ENCODE data around the gene RIT1.

The RIT1 gene, protein sequence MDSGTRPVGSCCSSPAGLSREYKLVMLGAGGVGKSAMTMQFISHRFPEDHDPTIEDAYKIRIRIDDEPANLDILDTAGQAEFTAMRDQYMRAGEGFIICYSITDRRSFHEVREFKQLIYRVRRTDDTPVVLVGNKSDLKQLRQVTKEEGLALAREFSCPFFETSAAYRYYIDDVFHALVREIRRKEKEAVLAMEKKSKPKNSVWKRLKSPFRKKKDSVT

GRCh38 chr1:155911156-155912055, at the start of gene RIT1:
TSS of gene RIT1 (minus strand) at chr1:155911349. CDS start at chr1:155910761, 588 bp downstream.
- DNase-seq: peak; percentile 89

DNA sequence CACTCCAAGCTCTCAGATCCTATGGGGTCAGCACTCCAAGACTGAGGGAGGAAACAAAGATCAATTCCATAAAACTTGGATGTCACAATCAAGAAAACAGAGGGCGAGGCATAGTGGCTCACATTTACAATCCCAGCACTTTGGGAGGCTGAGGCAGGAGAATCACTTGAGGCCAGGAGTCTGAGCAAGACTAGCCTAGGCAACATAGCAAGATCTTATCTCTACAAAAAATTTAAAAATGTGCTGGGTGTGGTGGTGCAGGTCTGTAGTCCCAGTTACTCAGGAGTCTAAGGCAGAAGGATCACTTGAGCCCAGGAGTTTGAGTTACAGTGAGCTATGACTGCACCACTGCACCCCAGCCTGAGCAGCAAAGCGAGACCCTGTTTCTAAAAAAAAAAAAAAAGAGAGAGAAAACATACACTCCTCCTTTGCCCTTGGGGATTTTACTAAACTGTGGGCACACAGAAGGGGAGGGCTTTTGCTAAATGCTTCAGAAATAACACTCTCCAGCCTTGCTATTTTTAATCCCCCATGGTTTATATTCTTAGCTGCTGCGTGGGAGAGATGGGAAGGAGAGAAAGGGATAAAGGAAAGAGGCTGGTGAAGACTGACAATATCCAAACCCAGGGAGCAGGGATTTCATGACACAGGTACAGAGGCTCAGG, 49.1 kb upstream of the RIT1 start:
- DNase-seq: no peak

DNA sequence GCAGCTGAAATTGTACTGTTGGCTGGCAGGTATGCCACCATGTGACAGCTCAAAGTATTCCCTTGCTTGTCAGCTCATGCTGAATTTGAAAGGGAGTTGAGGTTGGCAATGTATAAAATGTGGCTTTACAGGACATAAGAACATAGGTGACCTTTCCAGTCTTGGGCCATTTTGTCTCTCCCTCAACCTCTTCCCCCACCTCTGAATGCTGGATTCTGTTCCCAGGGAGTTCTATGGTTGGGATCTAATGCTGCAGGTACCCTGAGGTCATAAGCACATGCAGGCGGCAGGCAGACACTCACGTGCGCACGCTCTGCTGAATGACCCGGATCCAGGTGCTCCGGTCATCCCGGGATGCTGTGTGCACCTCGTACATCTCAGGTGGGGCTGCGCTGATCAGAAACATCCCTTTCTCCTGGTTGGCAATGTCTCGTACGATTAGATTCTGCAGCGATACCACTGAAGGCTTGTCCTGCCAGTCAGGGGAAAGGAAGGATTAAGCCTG, 46.3 kb upstream of the RIT1 start:
- no peak for DNase-seq

GRCh38 chr1:155954645-155955044, 43.5 kb upstream of the RIT1 start:
- no peak for DNase-seq

DNA sequence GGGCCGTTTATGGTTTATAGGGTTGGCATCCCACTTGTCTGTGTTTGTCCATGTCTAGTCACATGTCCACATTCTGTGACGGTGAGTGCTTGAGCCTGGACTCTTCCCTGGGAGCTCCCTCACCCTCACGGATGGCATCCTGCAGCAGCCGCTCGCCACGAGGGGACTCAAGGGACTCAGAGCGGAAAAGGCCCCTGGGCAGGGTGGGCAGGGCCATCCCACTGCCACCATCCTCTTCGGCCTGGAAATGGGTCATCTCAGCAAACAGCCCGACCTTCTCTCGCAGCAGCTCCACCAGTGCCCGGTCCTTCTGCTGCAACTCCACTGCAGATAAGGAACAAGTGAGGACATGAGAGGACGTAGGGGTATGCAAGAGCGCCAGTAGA, 41.3 kb upstream of the RIT1 start:
- no peak for DNase-seq

DNA sequence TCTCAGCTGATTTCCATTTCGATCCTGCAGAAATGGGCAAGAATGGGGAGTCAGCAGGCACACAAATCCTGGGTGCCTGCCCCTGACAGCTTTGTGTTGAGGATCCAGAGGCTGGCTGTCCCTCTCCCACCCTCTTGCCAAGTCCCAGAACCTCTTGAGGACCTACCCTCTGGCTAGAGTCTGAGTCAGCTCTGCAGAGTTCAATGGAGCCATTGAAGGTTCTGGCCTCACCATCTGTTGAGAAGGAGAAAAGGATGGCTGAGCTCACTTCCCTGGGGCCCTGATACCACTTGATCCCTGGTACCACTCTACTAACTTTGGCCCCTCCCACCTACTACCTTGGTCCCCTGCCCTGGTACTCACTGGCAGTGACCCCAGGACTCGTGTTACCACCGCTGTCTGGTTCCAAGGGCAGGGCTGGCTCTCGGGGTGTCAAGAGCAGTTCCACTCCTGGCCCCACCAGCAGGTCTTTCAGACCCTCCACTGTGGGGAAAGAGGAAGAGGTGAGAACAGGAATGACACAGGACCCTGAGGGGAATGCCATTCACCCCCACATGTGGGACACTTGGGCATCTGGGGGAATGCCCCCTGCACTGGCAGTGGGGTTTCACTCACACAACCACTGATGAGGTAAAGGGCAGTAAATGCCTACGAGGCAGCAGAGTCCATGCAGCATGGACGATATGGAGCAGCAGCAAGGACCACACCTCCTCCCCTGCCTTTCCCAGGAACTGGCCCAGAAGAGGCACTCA, 40.8 kb upstream of the RIT1 start:
- no peak for DNase-seq

DNA sequence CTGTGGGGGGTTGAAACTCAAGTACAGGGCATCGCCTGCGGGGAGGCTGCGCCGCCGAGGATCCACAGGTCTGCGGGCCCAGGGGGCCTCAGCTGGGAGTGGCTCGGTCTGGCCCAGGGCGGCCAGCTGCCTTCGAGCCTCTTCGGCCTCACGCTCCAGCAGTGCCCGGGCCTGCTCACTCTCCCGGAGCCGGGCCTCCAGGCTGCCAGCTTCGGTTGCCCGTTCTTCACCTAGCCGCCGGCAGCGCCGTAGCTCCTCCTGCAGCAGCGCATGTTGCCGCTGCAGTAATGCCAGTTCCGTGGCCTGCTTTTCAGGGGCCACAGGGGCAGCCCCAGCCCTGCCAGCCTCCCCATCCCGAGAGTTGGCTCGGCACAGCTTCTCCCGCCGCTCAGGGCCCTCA, 39.7 kb upstream of the RIT1 start:
- DNase-seq: no peak

DNA sequence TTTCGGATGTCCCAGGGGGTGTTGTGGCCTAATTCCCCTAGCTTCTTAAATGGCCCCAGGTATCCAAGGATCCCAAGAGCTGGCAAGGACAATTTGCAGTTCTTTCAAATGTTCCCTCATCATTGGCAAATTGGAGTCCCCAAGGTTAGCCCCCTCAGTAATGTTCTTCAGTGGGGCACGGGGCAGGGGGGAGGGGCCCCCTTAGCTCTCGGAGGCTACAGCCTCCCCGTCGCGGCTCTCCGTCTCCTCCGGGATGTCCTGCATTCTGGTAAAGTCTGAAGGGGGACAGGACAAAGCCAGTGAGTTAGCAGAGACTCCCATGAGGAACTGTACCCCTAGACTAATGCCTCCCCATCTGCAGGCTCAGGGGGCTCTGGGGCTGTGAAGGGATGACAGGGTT, 36.6 kb upstream of the RIT1 start:
- DNase-seq: no peak

DNA sequence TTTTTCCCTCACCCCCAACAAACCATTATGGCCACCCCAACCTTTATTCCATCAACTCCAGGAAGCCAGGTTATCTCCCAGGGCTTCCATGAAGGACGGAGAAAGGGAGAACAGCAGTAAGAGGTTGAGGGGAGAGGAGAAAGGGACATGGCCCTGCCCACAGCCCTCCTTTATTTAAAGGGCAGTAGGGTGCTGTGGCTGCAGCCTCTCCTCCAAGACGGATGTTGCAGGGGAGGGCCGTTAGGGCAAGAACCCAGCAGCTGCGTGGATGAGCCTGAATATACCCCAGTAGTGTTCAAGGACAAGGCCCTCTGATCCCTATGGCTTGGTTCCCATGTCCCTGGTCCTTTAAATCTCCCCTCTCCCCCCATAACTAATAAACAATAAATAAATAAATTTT, 36.1 kb upstream of the RIT1 start:
- DNase-seq: no peak

DNA sequence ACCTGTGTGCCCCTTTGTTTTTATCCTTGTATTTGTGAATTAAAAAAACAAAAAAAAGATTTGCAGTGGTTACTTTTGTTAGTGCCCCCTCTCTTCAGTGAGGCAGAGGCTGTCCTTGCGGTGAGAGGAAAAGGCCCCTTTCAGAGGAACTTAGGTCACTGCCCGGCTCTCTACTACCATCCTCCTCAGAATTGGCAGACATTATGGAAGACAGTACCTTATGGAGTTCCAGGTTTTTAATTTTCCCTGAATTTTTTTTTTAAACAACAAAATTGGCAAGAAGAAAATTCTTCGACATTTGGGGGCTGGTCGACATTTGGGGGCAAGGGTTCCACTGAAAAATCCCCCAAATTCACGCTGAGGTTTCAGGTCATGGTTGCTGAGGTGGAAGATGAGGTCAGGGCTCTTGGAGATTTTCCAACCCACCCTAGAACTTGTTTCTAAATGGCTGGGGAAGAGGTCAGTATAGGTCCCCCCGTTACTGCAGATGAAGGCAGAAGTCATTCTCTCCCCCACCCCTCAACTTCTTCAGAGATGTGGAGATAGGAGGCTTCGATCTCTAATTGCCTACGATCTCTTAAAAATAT, 35.6 kb upstream of the RIT1 start:
- DNase-seq: no peak

DNA sequence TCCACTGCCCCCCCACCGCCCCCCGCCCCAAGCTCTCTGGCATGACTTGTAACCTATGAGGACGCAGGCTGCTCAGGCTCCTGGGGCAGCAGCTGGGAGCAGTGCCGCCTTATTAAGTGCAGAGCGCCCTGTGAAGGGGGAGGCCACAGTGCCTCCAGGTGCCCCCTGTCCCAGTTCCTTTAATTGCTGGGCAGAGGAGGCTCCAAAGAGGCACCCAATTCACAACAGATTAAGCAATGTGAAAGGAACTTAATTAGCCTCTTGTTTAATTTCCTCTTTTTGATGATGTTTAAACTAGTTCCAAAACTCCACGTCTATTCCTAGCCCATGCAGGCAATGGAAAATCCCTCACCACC, 33.3 kb upstream of the RIT1 start:
- DNase-seq: no peak

- DNase-seq: no peak
These were observed 31.5 kb upstream of the RIT1 start for GRCh38 chr1:155942578-155943141.

- DNase-seq: no peak
These were observed 30.8 kb upstream of the RIT1 start for GRCh38 chr1:155941845-155942531.

- no peak for DNase-seq
These were observed 30.1 kb upstream of the RIT1 start, which contains the start of gene RXFP4 for GRCh38 chr1:155940993-155941844. TSS of gene RXFP4 (plus strand) at chr1:155941638. CDS start at chr1:155941710, 72 bp downstream.

- DNase-seq: no peak
These were observed 29.4 kb upstream of the RIT1 start for GRCh38 chr1:155940482-155940992.

GRCh38 chr1:155938220-155938627, 27.1 kb upstream of the RIT1 start:
- peak; percentile 76 for DNase-seq

DNA sequence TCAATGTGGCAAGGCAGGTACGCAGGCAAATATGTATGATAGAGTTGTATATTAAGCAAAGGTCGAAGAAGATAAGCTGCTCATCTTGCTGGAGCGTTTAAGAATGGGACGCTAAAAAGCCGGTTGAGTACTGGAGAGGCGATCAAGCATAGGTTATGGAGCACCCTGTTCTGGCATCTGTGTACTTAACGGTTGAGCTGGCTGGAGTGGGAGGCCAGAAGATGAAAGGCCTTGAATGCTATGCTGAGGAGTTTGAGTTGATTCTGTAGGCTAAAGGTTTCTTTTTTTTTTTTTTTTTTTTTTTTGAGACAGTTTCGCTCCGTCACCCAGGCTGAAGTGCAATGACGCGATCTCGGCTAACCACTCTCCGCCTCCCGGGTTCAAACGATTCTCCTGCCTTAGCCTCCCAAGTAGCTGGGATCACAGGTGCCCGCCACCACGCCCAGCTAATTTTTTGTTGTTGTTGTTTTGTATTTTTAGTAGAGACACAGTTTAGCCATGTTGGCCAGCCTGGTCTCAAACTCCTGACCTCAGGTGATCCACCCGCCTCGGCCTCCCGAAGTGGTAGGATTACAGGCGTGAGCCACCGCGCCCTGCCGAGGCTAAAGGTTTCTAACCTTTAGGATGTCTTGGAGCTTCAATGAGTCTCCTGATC, 23.9 kb upstream of the RIT1 start:
- no peak for DNase-seq

GRCh38 chr1:155934097-155934935, 23.2 kb upstream of the RIT1 start, which contains the start of gene KHDC4:
TSS of gene KHDC4 (minus strand) at chr1:155934413. CDS start at chr1:155934373, 40 bp downstream.
- DNase-seq: peak; percentile 98

Data from CD4-positive, alpha-beta T cell treated with Interleukin-17A for 1 hour (primary cell).